Esophagus squamous epithelium (tissue), 4 donors: ENCODE data around the gene CACHD1.

Experiments
- CTCF ChIP-seq, 6 experiments: fragments of 450-650 bp in 4 of 6; fragments of 200-600 bp in 2 of 6; sonication (generic) in 2 of 6; IDR thresholded peaks; one replicate each; pipeline ENCODE4 v1.5.1; 2016 to 2019; ENCODE audit warnings: antibody characterized with exemption in 6 of 6, mild to moderate bottlenecking in 4 of 6, moderate library complexity in 4 of 6
- POLR2A ChIP-seq, 4 donors: fragments of 450-650 bp; IDR thresholded peaks; one replicate each; pipeline ENCODE4 v1.6.1; 2017; ENCODE audit warnings: antibody characterized with exemption in 4 of 4, mild to moderate bottlenecking in 4 of 4, moderate library complexity in 3 of 4

DNA sequence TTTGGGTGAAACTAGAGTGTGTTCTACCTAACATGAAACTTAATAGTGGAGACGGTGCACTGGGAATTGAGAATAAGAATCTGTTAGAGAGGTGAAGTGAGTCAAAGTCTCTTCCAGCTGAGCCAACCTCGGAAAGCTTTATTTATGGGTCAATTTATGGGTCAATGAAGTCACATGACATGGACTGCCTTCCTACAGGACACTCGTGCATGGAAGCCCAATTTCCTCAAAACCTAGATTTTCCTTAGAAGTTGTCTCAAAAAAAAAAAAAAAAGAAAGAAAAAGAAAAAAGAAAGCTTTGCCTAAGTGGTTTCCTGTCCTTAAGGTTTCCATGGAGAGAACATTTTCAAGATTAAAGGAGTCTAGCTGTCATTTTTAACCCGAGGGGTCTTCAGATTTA, 26.7 kb downstream of the CACHD1 start:
- TF ChIP-seq CTCF (IDR thresholded peaks at IDR 0.05), result no peak
- no peak for TF ChIP-seq POLR2A (IDR thresholded peaks at IDR 0.05)
